COR-L47 (cell line): ENCODE results near the gene CHRNA1.

ENCODE experiments used
- DNase-seq: peaks from one replicate; lab custom pipeline; 2025; lab: John Stamatoyannopoulos, UW

The CHRNA1 gene

GRCh38 chr2:174781996-174782395, 17.7 kb upstream of the CHRNA1 start:
- DNase-seq, result no peak

GRCh38 chr2:174781298-174781697, 17.0 kb upstream of the CHRNA1 start:
- DNase-seq, result no peak

- DNase-seq, result no peak
Observed at GRCh38 chr2:174780856-174781255, 16.6 kb upstream of the CHRNA1 start.

GRCh38 chr2:174780191-174780840, 16.0 kb upstream of the CHRNA1 start:
- no peak for DNase-seq

GRCh38 chr2:174779361-174779928, 15.2 kb upstream of the CHRNA1 start:
- no peak for DNase-seq

- no peak for DNase-seq
Observed at GRCh38 chr2:174778085-174778981, 14.1 kb upstream of the CHRNA1 start.

GRCh38 chr2:174777347-174778084, 13.2 kb upstream of the CHRNA1 start:
- no peak for DNase-seq

- no peak for DNase-seq
Observed at GRCh38 chr2:174776675-174777074, 12.4 kb upstream of the CHRNA1 start.

GRCh38 chr2:174776223-174776622, 12.0 kb upstream of the CHRNA1 start:
- DNase-seq, result no peak

- DNase-seq, result no peak
Observed at GRCh38 chr2:174775571-174775980, 11.3 kb upstream of the CHRNA1 start.

GRCh38 chr2:174774886-174775285, 10.6 kb upstream of the CHRNA1 start:
- peak; percentile 53 for DNase-seq

GRCh38 chr2:174773215-174773614, 8.9 kb upstream of the CHRNA1 start:
- DNase-seq, result no peak

- no peak for DNase-seq
Observed at GRCh38 chr2:174772472-174772801, 8.2 kb upstream of the CHRNA1 start.

GRCh38 chr2:174771631-174772471, 7.6 kb upstream of the CHRNA1 start:
- DNase-seq, result peak; percentile 59

- no peak for DNase-seq
Observed at GRCh38 chr2:174771136-174771535, 6.9 kb upstream of the CHRNA1 start.

GRCh38 chr2:174768557-174768956, 4.3 kb upstream of the CHRNA1 start:
- no peak for DNase-seq

GRCh38 chr2:174766271-174766670, 2.0 kb upstream of the CHRNA1 start:
- no peak for DNase-seq

- no peak for DNase-seq
Observed at GRCh38 chr2:174765576-174765975, 1.3 kb upstream of the CHRNA1 start.

GRCh38 chr2:174763780-174764179, 492 bp downstream of the CHRNA1 start:
- DNase-seq, result no peak

- DNase-seq, result no peak
Observed at GRCh38 chr2:174762464-174762863, 1.8 kb downstream of the CHRNA1 start.

GRCh38 chr2:174761837-174762236, 2.4 kb downstream of the CHRNA1 start:
- DNase-seq, result no peak
